GM18519 (cell line): ENCODE results near the gene CEP112.
"Not testable (repeated sequence)": the region's sequence is repeated elsewhere in the genome, so short reads cannot be mapped to it uniquely, and the experiment has no call there.

Experiments used
- ATAC-seq: cut with Tn5 transposase; IDR thresholded peaks from one replicate; pipeline ENCODE4 v1.9.1; 2021; ENCODE audit warnings: mild to moderate bottlenecking, moderate library complexity; ENCODE audit not compliant: unreplicated experiment, low FRiP score

Gene CEP112

GRCh38 chr17:65707780-65708179 lies 484.2 kb downstream of the CEP112 start:
- no peak for ATAC-seq

GRCh38 chr17:65704731-65705130 lies 487.2 kb downstream of the CEP112 start:
- ATAC-seq, result no peak

- no peak for ATAC-seq
Observed at GRCh38 chr17:65703891-65704290, 488.0 kb downstream of the CEP112 start.

GRCh38 chr17:65699459-65699858 lies 492.5 kb downstream of the CEP112 start:
- ATAC-seq, result no peak

- no peak for ATAC-seq
Observed at GRCh38 chr17:65698381-65699061, 493.4 kb downstream of the CEP112 start.

GRCh38 chr17:65697661-65698060 lies 494.3 kb downstream of the CEP112 start:
- ATAC-seq, result no peak

GRCh38 chr17:65696739-65697394 lies 495.1 kb downstream of the CEP112 start:
- ATAC-seq, result no peak

GRCh38 chr17:65694601-65695000 lies 497.3 kb downstream of the CEP112 start:
- no peak for ATAC-seq

GRCh38 chr17:65690626-65691310 lies 501.2 kb downstream of the CEP112 start:
- no peak for ATAC-seq

GRCh38 chr17:65688307-65688706 lies 503.6 kb downstream of the CEP112 start:
- ATAC-seq, result no peak

- ATAC-seq, result no peak
Observed at GRCh38 chr17:65685110-65685509, 506.8 kb downstream of the CEP112 start.

- ATAC-seq, result no peak
Observed at GRCh38 chr17:65684631-65685030, 507.3 kb downstream of the CEP112 start.

GRCh38 chr17:65683428-65683827 lies 508.5 kb downstream of the CEP112 start:
- ATAC-seq, result no peak

- not testable (repeated sequence) for ATAC-seq
Observed at GRCh38 chr17:65681763-65682162, 510.2 kb downstream of the CEP112 start.

- ATAC-seq, result no peak
Observed at GRCh38 chr17:65679165-65679845, 512.6 kb downstream of the CEP112 start.

GRCh38 chr17:65678546-65678945 lies 513.4 kb downstream of the CEP112 start:
- ATAC-seq, result no peak

GRCh38 chr17:65677932-65678331 lies 514.0 kb downstream of the CEP112 start:
- no peak for ATAC-seq

GRCh38 chr17:65674246-65675045 lies 517.5 kb downstream of the CEP112 start:
- ATAC-seq, result no peak

- ATAC-seq, result no peak
Observed at GRCh38 chr17:65670667-65671371, 521.1 kb downstream of the CEP112 start.

GRCh38 chr17:65668211-65668610 lies 523.7 kb downstream of the CEP112 start:
- ATAC-seq, result no peak
